Keratinocyte (primary cell): ENCODE data around the gene AQP7. TPM values are rescaled to one million over a fixed set of nuclear protein-coding genes. Genes with fewer than 3 reads are reported as not detected.

Experiments used
- DNase-seq: peaks from one replicate; pipeline ENCODE4 v3.0.0-alpha.2; 2011; ENCODE audit warnings: low read depth, missing footprints, low spot score
- FAIRE-seq: peaks from 2 replicates; lab custom pipeline; 2011; peaks lifted over from hg19 to GRCh38; lab: Jason Lieb, UNC
- H2AFZ ChIP-seq: 2 replicates; pipeline ENCODE4 v1.6.0; 2012; ENCODE audit warnings: low read length, control low read depth, inconsistent platforms; ENCODE audit not compliant: control insufficient read depth
- H3K27ac ChIP-seq: 2 replicates; pipeline ENCODE4 v1.5.1; 2011; ENCODE audit warnings: low read length; ENCODE audit not compliant: control insufficient read depth, insufficient read depth
- H3K27me3 ChIP-seq: 3 replicates; pipeline ENCODE4 v1.6.0; 2011; ENCODE audit warnings: low read length; ENCODE audit not compliant: control insufficient read depth, insufficient read depth; ENCODE audit errors: extremely low read depth
- H3K36me3 ChIP-seq, 2 experiments: 2 replicates in 1 of 2; 3 replicates in 1 of 2; pipeline ENCODE4 v1.5.1; 2011; ENCODE audit warnings: low read length in 2 of 2, mild to moderate bottlenecking in 1 of 2; ENCODE audit not compliant: control insufficient read depth in 2 of 2, insufficient read depth in 2 of 2; ENCODE audit errors: extremely low read depth in 1 of 2
- H3K4me1 ChIP-seq: 3 replicates; pipeline ENCODE4 v1.5.1; 2011; ENCODE audit warnings: low read length; ENCODE audit not compliant: control insufficient read depth, insufficient read depth; ENCODE audit errors: extremely low read depth
- H3K4me2 ChIP-seq: 3 replicates; pipeline ENCODE4 v1.6.0; 2011; ENCODE audit warnings: low read depth, low read length; ENCODE audit not compliant: control insufficient read depth, insufficient read depth; ENCODE audit errors: extremely low read depth
- H3K4me3 ChIP-seq, 3 experiments: fragments of 200-600 bp in 1 of 3; sonication (generic) in 1 of 3; 2 replicates in 2 of 3; 3 replicates in 1 of 3; pipeline ENCODE4 v1.5.1; 2011 to 2016; ENCODE audit warnings: low read length in 3 of 3, mild to moderate bottlenecking in 3 of 3, control low read depth in 2 of 3, inconsistent platforms in 1 of 3, low read depth in 1 of 3, mixed read lengths in 1 of 3, mixed run types in 1 of 3, moderate library complexity in 1 of 3; ENCODE audit not compliant: control insufficient read depth in 2 of 3, insufficient read depth in 2 of 3; ENCODE audit errors: extremely low read depth in 1 of 3
- H3K79me2 ChIP-seq: 2 replicates; pipeline ENCODE4 v1.6.0; 2012; ENCODE audit warnings: low read length; ENCODE audit not compliant: control insufficient read depth, insufficient read depth
- H3K9ac ChIP-seq: 3 replicates; pipeline ENCODE4 v1.6.0; 2011; ENCODE audit warnings: low read length; ENCODE audit not compliant: control insufficient read depth, insufficient read depth; ENCODE audit errors: extremely low read depth
- H3K9me1 ChIP-seq: 3 replicates; pipeline ENCODE4 v1.6.0; 2011; ENCODE audit warnings: low read length; ENCODE audit not compliant: control insufficient read depth, insufficient read depth; ENCODE audit errors: extremely low read depth
- H3K9me3 ChIP-seq: 2 replicates; pipeline ENCODE4 v1.5.1; 2012; ENCODE audit warnings: low read depth, low read length; ENCODE audit not compliant: control insufficient read depth
- H4K20me1 ChIP-seq: 3 replicates; pipeline ENCODE4 v1.6.0; 2011; ENCODE audit warnings: low read length; ENCODE audit not compliant: control insufficient read depth, insufficient read depth; ENCODE audit errors: extremely low read depth
- CTCF ChIP-seq, 3 experiments: IDR thresholded peaks in 1 of 3; conservative IDR thresholded peaks in 1 of 3; optimal IDR thresholded peaks in 1 of 3; 2 replicates in 2 of 3; 3 replicates in 1 of 3; pipeline versions ENCODE3 to v1.5.1; 2011; ENCODE audit warnings: low read length in 3 of 3, mild to moderate bottlenecking in 3 of 3, moderate library complexity in 2 of 3, control low read depth in 1 of 3, inconsistent platforms in 1 of 3; ENCODE audit not compliant: insufficient read depth in 2 of 3; ENCODE audit errors: extremely low read depth in 1 of 3
- EZH2 ChIP-seq: IDR thresholded peaks from one replicate; pipeline ENCODE4 v1.6.1; 2012; ENCODE audit warnings: inconsistent platforms, mild to moderate bottlenecking, low read length, moderate library complexity
- dilution Hi-C: fragments of 300-500 bp; cut with MboI; formaldehyde crosslinking; loops from one replicate; pipeline ENCODE4 v1.7.0; 2020; ENCODE audit warnings: low sequenced_read_pairs; ENCODE audit not compliant: extremely low pct_ligation_motif_present
- polyA plus RNA-seq, 5 experiments: library from polyadenylated mRNA; depleted of rRNA in 3 of 5; stranded (reverse) in 3 of 5; stranded (forward) in 1 of 5; unstranded in 1 of 5; fragments of >200 nt; gene quantifications; 1 replicate in 1 of 5; 2 replicates in 3 of 5; 3 replicates in 1 of 5; pipeline versions ENCODE4 v1.2.1 to v1.2.3, GENCODE V29; 2011 to 2012; ENCODE audit warnings: missing spikeins in 2 of 5, low read depth in 1 of 5, low replicate concordance in 1 of 5

AQP7 gene
- polyA plus RNA-seq, 1 donor (not counting 4 experiments of a cell fraction or from before 2014, with no cell fraction given): not detected

GRCh38 chr9:33351547-33351946 is 50.8 kb downstream of the AQP7 start:
- FAIRE-seq: no peak
- H3K9me3 ChIP-seq: no peaks in the 10 kb centered on the region
- no peaks in the 10 kb centered on the region for H3K79me2 ChIP-seq
- H3K27ac ChIP-seq: no peak overlapping the region
- no peak overlapping the region for H3K4me3 ChIP-seq
- peaks cover 3% of the 10 kb centered on the region for H3K4me1 ChIP-seq
- H4K20me1 ChIP-seq: no peaks in the 10 kb centered on the region
- H3K36me3 ChIP-seq: peaks cover 2 to 12% of the 10 kb centered on the region in 2 experiments
- no peak overlapping the region for H3K4me2 ChIP-seq
- no peak for TF ChIP-seq EZH2
- no peak for TF ChIP-seq CTCF (optimal IDR thresholded peaks at IDR 0.05 in 1 of 3, IDR thresholded peaks at IDR 0.05 in 1 of 3, conservative IDR thresholded peaks at IDR 0.05 in 1 of 3; ENCODE audit: extremely low read depth in 1 of 3, insufficient read depth in 2 of 3, low read length in 3 of 3)
- dilution Hi-C loops: no loop called here
- no peak for DNase-seq
- H2AFZ ChIP-seq: no peak overlapping the region
- no peaks in the 10 kb centered on the region for H3K27me3 ChIP-seq
- no peak overlapping the region for H3K9ac ChIP-seq
- H3K9me1 ChIP-seq: no peaks in the 10 kb centered on the region

GRCh38 chr9:33350310-33350709 is 52.1 kb downstream of the AQP7 start:
- FAIRE-seq: no peak
- dilution Hi-C loops: no loop called here
- Histone ChIP-seq H3K9me3 (no peaks in the 10 kb centered on the region), H3K36me3 (peaks cover 7 to 18% of the 10 kb centered on the region in 2 experiments), H3K79me2 (no peaks in the 10 kb centered on the region), H3K4me1 (peaks cover 3% of the 10 kb centered on the region), H3K27me3 (no peaks in the 10 kb centered on the region), H3K9ac (no peak overlapping the region), H4K20me1 (no peaks in the 10 kb centered on the region), H3K4me3 (no peak overlapping the region), H3K27ac (peak overlapping the region; percentile 5), H2AFZ (no peak overlapping the region), H3K9me1 (no peaks in the 10 kb centered on the region), H3K4me2 (no peak overlapping the region)
- no peak for TF ChIP-seq CTCF (optimal IDR thresholded peaks at IDR 0.05 in 1 of 3, IDR thresholded peaks at IDR 0.05 in 1 of 3, conservative IDR thresholded peaks at IDR 0.05 in 1 of 3; ENCODE audit: extremely low read depth in 1 of 3, insufficient read depth in 2 of 3, low read length in 3 of 3)
- TF ChIP-seq EZH2: no peak
- no peak for DNase-seq
